Measurements from ENCODE around the gene CCDC24.

CCDC24 gene

DNA sequence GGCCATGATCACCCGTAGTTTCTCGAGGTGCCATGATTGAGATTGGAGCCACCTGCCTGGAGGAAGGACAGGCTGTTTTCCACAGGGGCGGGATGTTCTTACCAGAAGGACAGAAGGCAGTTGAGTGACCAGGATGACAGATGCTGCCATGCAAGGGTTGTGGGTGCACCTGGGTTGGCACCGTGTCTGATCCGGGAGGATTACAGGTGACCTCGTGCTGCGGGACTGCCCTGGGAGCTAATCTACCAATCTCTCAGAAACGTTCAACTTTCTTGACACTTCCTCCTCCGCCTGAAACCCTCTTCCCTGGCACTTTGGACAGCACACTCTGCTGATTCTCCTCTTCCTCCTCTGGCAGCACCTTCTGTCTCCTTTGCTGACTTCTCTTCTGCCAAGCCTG is 53.7 kb downstream of the CCDC24 start:
- no peak for DNase-seq

Measured in 8988T (cell line).